HCT116 (cell line): ENCODE results near the gene PLCG2. TPM values are rescaled to one million over a fixed set of nuclear protein-coding genes. Genes with fewer than 3 reads are reported as not detected.

Experiments used
- ATAC-seq: fragments of 200-7000 bp; cut with Tn5 transposase; 2 replicates; pipeline ENCODE4 v1.9.1; 2020; ENCODE audit warnings: mild to moderate bottlenecking, moderate library complexity
- BruUV-seq: library from RNA; stranded (reverse); fragments of 400-500 nt; replicated peaks from 2 replicates; lab custom pipeline; 2021; lab: Mats Ljungman, UMichigan
- CTCF ChIA-PET: fragments of 300-600 bp; sonication (Branson Sonifier 250); formaldehyde crosslinking; loops from one replicate; lab custom pipeline; 2021; ENCODE audit warnings: antibody characterized with exemption; lab: Charles Lee
- POLR2A ChIA-PET: fragments of 300-600, 350-600 bp; sonication (Branson Sonifier 250); formaldehyde crosslinking; loops from one replicate; lab custom pipeline; 2021; ENCODE audit warnings: antibody characterized with exemption; lab: Charles Lee
- RAD21 ChIA-PET, 2 experiments: fragments of 300-600 bp; sonication (Branson Sonifier 250); formaldehyde crosslinking; loops; one replicate each; lab custom pipeline; 2023; ENCODE audit warnings: low total read pairs in 2 of 2; ENCODE audit not compliant: uncharacterized antibody in 2 of 2, unreplicated experiment in 2 of 2, low non-redundant PET in 1 of 2; lab: Charles Lee
- DNase-seq: peaks from one replicate; pipeline ENCODE4 v3.0.0-alpha.2; 2010; ENCODE audit warnings: low read depth, low spot score
- H2AFZ ChIP-seq: fragments of 200-600 bp; shearing (Covaris generic), sonication (generic); 2 replicates; pipeline ENCODE4 v1.6.1; 2017; ENCODE audit warnings: low read depth, mixed run types, mixed read lengths, antibody characterized with exemption, low read length; ENCODE audit not compliant: poor library complexity, severe bottlenecking
- H3K27ac ChIP-seq: 2 replicates; pipeline ENCODE4 v1.5.1; 2012; ENCODE audit warnings: low read depth, low read length
- H3K27me3 ChIP-seq: fragments of 200-600 bp; sonication (generic); 2 replicates; pipeline ENCODE4 v1.6.1; 2016; ENCODE audit warnings: mixed run types, low read length, mixed read lengths; ENCODE audit not compliant: insufficient read depth
- H3K36me3 ChIP-seq, 2 experiments: fragments of 200-500 bp in 1 of 2; fragments of 200-600 bp in 1 of 2; sonication (Bioruptor generic) in 1 of 2; sonication (generic) in 1 of 2; 2 replicates each; pipeline versions ENCODE4 v1.5.1 to v1.6.1; 2014 to 2016; ENCODE audit warnings: low read length in 2 of 2, inconsistent platforms in 1 of 2, mixed read lengths in 1 of 2, mixed run types in 1 of 2; ENCODE audit not compliant: insufficient read depth in 2 of 2, control insufficient read depth in 1 of 2
- H3K4me1 ChIP-seq, 2 experiments: fragments of 200-600 bp in 1 of 2; sonication (generic) in 1 of 2; 2 replicates each; pipeline versions ENCODE4 v1.5.1 to v1.6.1; 2012 to 2017; ENCODE audit warnings: low read length in 2 of 2, inconsistent platforms in 1 of 2, mild to moderate bottlenecking in 1 of 2, mixed read lengths in 1 of 2, mixed run types in 1 of 2, moderate library complexity in 1 of 2; ENCODE audit not compliant: insufficient read depth in 2 of 2, control insufficient read depth in 1 of 2
- H3K4me2 ChIP-seq: fragments of 200-600 bp; sonication (generic); 2 replicates; pipeline ENCODE4 v1.6.1; 2017; ENCODE audit warnings: mixed run types, low read length, mixed read lengths
- H3K4me3 ChIP-seq, 2 experiments: fragments of 200-600 bp in 1 of 2; sonication (generic) in 1 of 2; replicated peaks in 1 of 2; 2 replicates each; pipeline ENCODE4 v1.5.1; 2011 to 2016; ENCODE audit warnings: low read length in 2 of 2, control low read depth in 1 of 2, low read depth in 1 of 2, mild to moderate bottlenecking in 1 of 2, mixed read lengths in 1 of 2, mixed run types in 1 of 2
- H3K79me2 ChIP-seq: fragments of 200-600 bp; sonication (generic); 2 replicates; pipeline ENCODE4 v1.6.1; 2017; ENCODE audit warnings: mild to moderate bottlenecking, mixed run types, low read length, moderate library complexity, mixed read lengths; ENCODE audit not compliant: insufficient read depth
- H3K9ac ChIP-seq: fragments of 200-600 bp; sonication (generic); 2 replicates; pipeline ENCODE4 v1.6.1; 2016; ENCODE audit warnings: low read length, mixed read lengths
- H3K9me2 ChIP-seq: fragments of 200-600 bp; sonication (generic), shearing (Covaris generic); 2 replicates; pipeline ENCODE4 v1.6.1; 2017; ENCODE audit warnings: mixed run types, mild to moderate bottlenecking, moderate library complexity; ENCODE audit not compliant: insufficient read depth
- H3K9me3 ChIP-seq, 2 experiments: fragments of 200-500 bp in 1 of 2; fragments of 200-600 bp in 1 of 2; sonication (Bioruptor generic) in 1 of 2; sonication (generic) in 1 of 2; 2 replicates each; pipeline ENCODE4 v1.6.1; 2014 to 2017; ENCODE audit warnings: low read length in 2 of 2, mixed read lengths in 2 of 2, inconsistent platforms in 1 of 2, low read depth in 1 of 2, mild to moderate bottlenecking in 1 of 2, mixed run types in 1 of 2, moderate library complexity in 1 of 2; ENCODE audit not compliant: control insufficient read depth in 1 of 2, insufficient read depth in 1 of 2
- H4K20me1 ChIP-seq: fragments of 200-600 bp; sonication (generic), shearing (Covaris generic); 2 replicates; pipeline ENCODE4 v1.6.1; 2017; ENCODE audit warnings: mixed run types, mild to moderate bottlenecking, moderate library complexity; ENCODE audit not compliant: insufficient read depth
- ATF3 ChIP-seq: IDR thresholded peaks from 2 replicates; pipeline ENCODE4 v1.6.1; 2012
- CBX3 ChIP-seq: IDR thresholded peaks from 2 replicates; pipeline ENCODE4 v1.6.1; 2012; ENCODE audit warnings: low read depth
- EGR1 ChIP-seq: IDR thresholded peaks from 2 replicates; pipeline ENCODE4 v1.6.1; 2012; ENCODE audit warnings: low read depth
- ELF1 ChIP-seq: IDR thresholded peaks from 2 replicates; pipeline ENCODE4 v1.6.1; 2012; ENCODE audit warnings: low read depth, borderline replicate concordance
- FOSL1 ChIP-seq: IDR thresholded peaks from 2 replicates; pipeline ENCODE4 v1.6.1; 2012; ENCODE audit warnings: low read depth
- JUND ChIP-seq: IDR thresholded peaks from 2 replicates; pipeline ENCODE4 v1.6.1; 2012
- MAX ChIP-seq: IDR thresholded peaks from 2 replicates; pipeline ENCODE4 v1.6.1; 2012
- POLR2A ChIP-seq: IDR thresholded peaks from 2 replicates; pipeline ENCODE4 v1.7.0; 2011; ENCODE audit warnings: borderline replicate concordance; ENCODE audit not compliant: insufficient read depth, insufficient read length; ENCODE audit errors: extremely low read depth
- POLR2AphosphoS5 ChIP-seq: IDR thresholded peaks from 2 replicates; pipeline ENCODE4 v1.6.1; 2011; ENCODE audit warnings: mild to moderate bottlenecking, low read depth, low read length, moderate library complexity
- TCF7L2 ChIP-seq: IDR thresholded peaks from 2 replicates; pipeline ENCODE4 v1.7.0; 2011; ENCODE audit warnings: borderline replicate concordance, inconsistent platforms; ENCODE audit not compliant: insufficient read depth, insufficient read length; ENCODE audit errors: extremely low read depth
- ZBTB33 ChIP-seq: IDR thresholded peaks from 2 replicates; pipeline ENCODE4 v1.6.1; 2011; ENCODE audit warnings: mild to moderate bottlenecking, low read length, moderate library complexity; ENCODE audit not compliant: insufficient replicate concordance; ENCODE audit errors: extremely low read depth
- ZFX ChIP-seq: fragments of 450-650 bp; IDR thresholded peaks from 2 replicates; pipeline ENCODE4 v1.6.1; 2017
- intact Hi-C: fragments of 100-400 bp; cut with micrococcal nuclease; formaldehyde crosslinking; loops from 2 replicates; pipeline ENCODE4 v1.10.0; 2022
- total RNA-seq: library from RNA; stranded (reverse); gene quantifications from one replicate; pipeline ENCODE4 v1.2.1, GENCODE V29; 2021; ENCODE audit not compliant: unreplicated experiment

The PLCG2 gene
- total RNA-seq, 1 experiment from 2014 or later, result 31.2 TPM

GRCh38 chr16:81796035-81796434 lies 16.9 kb downstream of the PLCG2 start:
- no peak overlapping the region for H3K4me3 ChIP-seq
- H3K79me2 ChIP-seq, result no peaks in the 10 kb centered on the region
- no peak overlapping the region for H2AFZ ChIP-seq
- H3K9me3 ChIP-seq, result no peaks in the 10 kb centered on the region
- H3K4me1 ChIP-seq, result no peaks in the 10 kb centered on the region
- H3K9me2 ChIP-seq, result no peaks in the 10 kb centered on the region
- no peak overlapping the region for H3K27ac ChIP-seq
- no peak overlapping the region for H3K9ac ChIP-seq
- ChIA-PET CTCF (no interaction called here), RAD21 (no interaction called here), POLR2A (no interaction called here)
- H3K27me3 ChIP-seq, result no peaks in the 10 kb centered on the region
- DNase-seq (no peak), ATAC-seq (0 out of 2 replicates have a peak, but pooled peaks have one; percentile 20)
- intact Hi-C loops, result no loop called here
- no TSS peak for BruUV-seq
- TF ChIP-seq ZFX, result no peak
- no peak for TF ChIP-seq ATF3
- no peak for TF ChIP-seq CBX3
- TF ChIP-seq TCF7L2, result no peak
- TF ChIP-seq EGR1, result no peak
- TF ChIP-seq ELF1, result no peak
- TF ChIP-seq JUND, result no peak
- TF ChIP-seq ZBTB33, result no peak
- TF ChIP-seq POLR2AphosphoS5, result no peak
- no peak for TF ChIP-seq MAX
- no peak for TF ChIP-seq FOSL1
- TF ChIP-seq POLR2A, result no peak
- no peaks in the 10 kb centered on the region for H4K20me1 ChIP-seq
- H3K36me3 ChIP-seq, result no peaks in the 10 kb centered on the region
- H3K4me2 ChIP-seq, result no peak overlapping the region
